HCT116 (cell line): ENCODE results near the gene FAM50B.

Experiments
- EZH2phosphoT487 ChIP-seq: fragments of 200-600 bp; IDR thresholded peaks from 2 replicates; pipeline ENCODE4 v1.6.1; 2018; ENCODE audit warnings: antibody characterized with exemption, borderline replicate concordance
- POLR2A ChIP-seq: IDR thresholded peaks from 2 replicates; pipeline ENCODE4 v1.7.0; 2011; ENCODE audit warnings: borderline replicate concordance; ENCODE audit not compliant: insufficient read depth, insufficient read length; ENCODE audit errors: extremely low read depth
- POLR2AphosphoS5 ChIP-seq: IDR thresholded peaks from 2 replicates; pipeline ENCODE4 v1.6.1; 2011; ENCODE audit warnings: mild to moderate bottlenecking, low read depth, low read length, moderate library complexity
- SIN3A ChIP-seq: IDR thresholded peaks from 2 replicates; pipeline ENCODE4 v1.6.1; 2012; ENCODE audit warnings: low read depth
- SP1 ChIP-seq: IDR thresholded peaks from 2 replicates; pipeline ENCODE4 v1.6.1; 2012; ENCODE audit warnings: low read depth
- TCF7L2 ChIP-seq: IDR thresholded peaks from 2 replicates; pipeline ENCODE4 v1.7.0; 2011; ENCODE audit warnings: borderline replicate concordance, inconsistent platforms; ENCODE audit not compliant: insufficient read depth, insufficient read length; ENCODE audit errors: extremely low read depth
- YY1 ChIP-seq: IDR thresholded peaks from 2 replicates; pipeline ENCODE4 v1.6.1; 2011; ENCODE audit warnings: low read length, low read depth, moderate library complexity, mild to moderate bottlenecking; ENCODE audit not compliant: insufficient replicate concordance; ENCODE audit errors: extremely low read depth
- ZFX ChIP-seq: fragments of 450-650 bp; IDR thresholded peaks from 2 replicates; pipeline ENCODE4 v1.6.1; 2017
- TF ChIP-seq, protein P1 (sequence below), 3 experiments: fragments of 200-600 bp in 1 of 3; sonication (generic) in 1 of 3; IDR thresholded peaks in 2 of 3; conservative IDR thresholded peaks in 1 of 3; 2 replicates each; pipeline ENCODE4 v1.5.1; 2012 to 2017; ENCODE audit warnings: low read depth in 2 of 3, low read length in 2 of 3, antibody characterized with exemption in 1 of 3, borderline replicate concordance in 1 of 3, control low read depth in 1 of 3, mild to moderate bottlenecking in 1 of 3, mixed read lengths in 1 of 3, mixed run types in 1 of 3, moderate library complexity in 1 of 3; ENCODE audit not compliant: insufficient read depth in 1 of 3
- TF ChIP-seq, protein P2 (sequence below): IDR thresholded peaks from 2 replicates; pipeline ENCODE4 v1.6.1; 2012; ENCODE audit warnings: low read depth
- TF ChIP-seq, protein P3 (sequence below): IDR thresholded peaks from 2 replicates; pipeline ENCODE4 v1.6.1; 2011; ENCODE audit warnings: mild to moderate bottlenecking, low read length, moderate library complexity; ENCODE audit not compliant: insufficient replicate concordance; ENCODE audit errors: extremely low read depth

DNA sequence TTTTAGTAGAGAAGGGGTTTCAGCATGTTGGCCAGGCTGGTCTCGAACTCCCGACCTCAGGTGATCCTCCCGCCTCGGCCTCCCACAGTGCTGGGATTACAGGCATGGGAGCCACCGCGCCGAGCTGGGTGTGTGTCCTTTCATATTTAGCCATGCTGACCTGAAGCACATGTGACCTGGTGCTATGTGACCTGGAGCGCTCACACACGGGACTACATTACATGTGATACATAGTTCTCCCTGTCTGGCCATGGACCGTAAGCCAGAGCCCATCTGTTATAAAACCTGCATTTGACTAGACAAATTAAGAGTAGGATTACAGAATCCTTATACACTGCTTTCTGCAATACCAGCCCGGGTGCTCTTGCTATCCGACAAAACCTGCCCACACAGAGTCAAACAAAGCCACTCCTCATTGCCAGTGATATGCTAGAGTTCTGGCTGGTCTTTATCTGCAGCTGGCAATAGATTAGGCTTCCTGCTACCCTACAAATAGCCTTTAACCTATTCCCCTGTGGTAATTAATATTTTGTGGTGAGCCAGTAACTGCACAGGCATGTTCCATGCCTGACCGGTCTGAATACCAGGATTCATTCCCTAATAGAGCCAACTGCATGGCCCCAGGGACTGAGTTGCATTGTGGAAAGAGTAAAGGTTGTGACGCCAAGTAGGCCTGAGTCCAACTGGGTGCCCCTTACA is 26.3 kb upstream of the FAM50B start:
- TF ChIP-seq TCF7L2 (no peak), POLR2A (no peak), YY1 (no peak), EZH2phosphoT487 (no peak), ZFX (no peak), SP1 (no peak), SIN3A (no peak), POLR2AphosphoS5 (no peak)
- TF ChIP-seq, protein P1, sequence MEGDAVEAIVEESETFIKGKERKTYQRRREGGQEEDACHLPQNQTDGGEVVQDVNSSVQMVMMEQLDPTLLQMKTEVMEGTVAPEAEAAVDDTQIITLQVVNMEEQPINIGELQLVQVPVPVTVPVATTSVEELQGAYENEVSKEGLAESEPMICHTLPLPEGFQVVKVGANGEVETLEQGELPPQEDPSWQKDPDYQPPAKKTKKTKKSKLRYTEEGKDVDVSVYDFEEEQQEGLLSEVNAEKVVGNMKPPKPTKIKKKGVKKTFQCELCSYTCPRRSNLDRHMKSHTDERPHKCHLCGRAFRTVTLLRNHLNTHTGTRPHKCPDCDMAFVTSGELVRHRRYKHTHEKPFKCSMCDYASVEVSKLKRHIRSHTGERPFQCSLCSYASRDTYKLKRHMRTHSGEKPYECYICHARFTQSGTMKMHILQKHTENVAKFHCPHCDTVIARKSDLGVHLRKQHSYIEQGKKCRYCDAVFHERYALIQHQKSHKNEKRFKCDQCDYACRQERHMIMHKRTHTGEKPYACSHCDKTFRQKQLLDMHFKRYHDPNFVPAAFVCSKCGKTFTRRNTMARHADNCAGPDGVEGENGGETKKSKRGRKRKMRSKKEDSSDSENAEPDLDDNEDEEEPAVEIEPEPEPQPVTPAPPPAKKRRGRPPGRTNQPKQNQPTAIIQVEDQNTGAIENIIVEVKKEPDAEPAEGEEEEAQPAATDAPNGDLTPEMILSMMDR (IDR thresholded peaks at IDR 0.05 in 2 of 3, conservative IDR thresholded peaks at IDR 0.05 in 1 of 3; ENCODE audit: borderline replicate concordance in 1 of 3, insufficient read depth in 1 of 3, low read depth in 2 of 3, low read length in 2 of 3) = no peak
- TF ChIP-seq, protein P2, sequence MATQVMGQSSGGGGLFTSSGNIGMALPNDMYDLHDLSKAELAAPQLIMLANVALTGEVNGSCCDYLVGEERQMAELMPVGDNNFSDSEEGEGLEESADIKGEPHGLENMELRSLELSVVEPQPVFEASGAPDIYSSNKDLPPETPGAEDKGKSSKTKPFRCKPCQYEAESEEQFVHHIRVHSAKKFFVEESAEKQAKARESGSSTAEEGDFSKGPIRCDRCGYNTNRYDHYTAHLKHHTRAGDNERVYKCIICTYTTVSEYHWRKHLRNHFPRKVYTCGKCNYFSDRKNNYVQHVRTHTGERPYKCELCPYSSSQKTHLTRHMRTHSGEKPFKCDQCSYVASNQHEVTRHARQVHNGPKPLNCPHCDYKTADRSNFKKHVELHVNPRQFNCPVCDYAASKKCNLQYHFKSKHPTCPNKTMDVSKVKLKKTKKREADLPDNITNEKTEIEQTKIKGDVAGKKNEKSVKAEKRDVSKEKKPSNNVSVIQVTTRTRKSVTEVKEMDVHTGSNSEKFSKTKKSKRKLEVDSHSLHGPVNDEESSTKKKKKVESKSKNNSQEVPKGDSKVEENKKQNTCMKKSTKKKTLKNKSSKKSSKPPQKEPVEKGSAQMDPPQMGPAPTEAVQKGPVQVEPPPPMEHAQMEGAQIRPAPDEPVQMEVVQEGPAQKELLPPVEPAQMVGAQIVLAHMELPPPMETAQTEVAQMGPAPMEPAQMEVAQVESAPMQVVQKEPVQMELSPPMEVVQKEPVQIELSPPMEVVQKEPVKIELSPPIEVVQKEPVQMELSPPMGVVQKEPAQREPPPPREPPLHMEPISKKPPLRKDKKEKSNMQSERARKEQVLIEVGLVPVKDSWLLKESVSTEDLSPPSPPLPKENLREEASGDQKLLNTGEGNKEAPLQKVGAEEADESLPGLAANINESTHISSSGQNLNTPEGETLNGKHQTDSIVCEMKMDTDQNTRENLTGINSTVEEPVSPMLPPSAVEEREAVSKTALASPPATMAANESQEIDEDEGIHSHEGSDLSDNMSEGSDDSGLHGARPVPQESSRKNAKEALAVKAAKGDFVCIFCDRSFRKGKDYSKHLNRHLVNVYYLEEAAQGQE = no peak
- TF ChIP-seq, protein P3, sequence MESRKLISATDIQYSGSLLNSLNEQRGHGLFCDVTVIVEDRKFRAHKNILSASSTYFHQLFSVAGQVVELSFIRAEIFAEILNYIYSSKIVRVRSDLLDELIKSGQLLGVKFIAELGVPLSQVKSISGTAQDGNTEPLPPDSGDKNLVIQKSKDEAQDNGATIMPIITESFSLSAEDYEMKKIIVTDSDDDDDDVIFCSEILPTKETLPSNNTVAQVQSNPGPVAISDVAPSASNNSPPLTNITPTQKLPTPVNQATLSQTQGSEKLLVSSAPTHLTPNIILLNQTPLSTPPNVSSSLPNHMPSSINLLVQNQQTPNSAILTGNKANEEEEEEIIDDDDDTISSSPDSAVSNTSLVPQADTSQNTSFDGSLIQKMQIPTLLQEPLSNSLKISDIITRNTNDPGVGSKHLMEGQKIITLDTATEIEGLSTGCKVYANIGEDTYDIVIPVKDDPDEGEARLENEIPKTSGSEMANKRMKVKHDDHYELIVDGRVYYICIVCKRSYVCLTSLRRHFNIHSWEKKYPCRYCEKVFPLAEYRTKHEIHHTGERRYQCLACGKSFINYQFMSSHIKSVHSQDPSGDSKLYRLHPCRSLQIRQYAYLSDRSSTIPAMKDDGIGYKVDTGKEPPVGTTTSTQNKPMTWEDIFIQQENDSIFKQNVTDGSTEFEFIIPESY = no peak
